A172 (cell line): ENCODE results near the gene CRTC2. TPM values are rescaled to one million over a fixed set of nuclear protein-coding genes. Genes with fewer than 3 reads are reported as not detected.
A peak's percentile ranks its signal among the peaks of the same experiment; 100 is the strongest.

Source experiments
- DNase-seq: peaks from one replicate; pipeline ENCODE4 v3.0.0-alpha.2; 2015; ENCODE audit warnings: low spot score
- total RNA-seq: library from RNA; depleted of rRNA; stranded (reverse); fragments of >200 nt; shearing (Covaris generic); gene quantifications from 2 replicates; pipeline ENCODE4 v1.2.3, GENCODE V29; 2014

Gene CRTC2
- total RNA-seq, 1 experiment from 2014 or later, result 16.6 TPM

GRCh38 chr1:153946622-153947241, 11.7 kb downstream of the CRTC2 start, which contains the start of gene DENND4B:
TSS of gene DENND4B (minus strand) at chr1:153946718. CDS start at chr1:153944374, 2,344 bp downstream.
- DNase-seq, result peak; percentile 70

GRCh38 chr1:153945795-153946621, 12.4 kb downstream of the CRTC2 start:
- peak; percentile 60 for DNase-seq

- DNase-seq, result no peak
These were observed 13.1 kb downstream of the CRTC2 start for GRCh38 chr1:153945131-153945794.

GRCh38 chr1:153944827-153945117, 13.6 kb downstream of the CRTC2 start:
- DNase-seq, result no peak

- no peak for DNase-seq
These were observed 14.2 kb downstream of the CRTC2 start for GRCh38 chr1:153944005-153944826.

GRCh38 chr1:153942766-153943549, 15.5 kb downstream of the CRTC2 start:
- DNase-seq, result no peak

- no peak for DNase-seq
These were observed 16.3 kb downstream of the CRTC2 start for GRCh38 chr1:153941826-153942725.

GRCh38 chr1:153940756-153941155, 17.7 kb downstream of the CRTC2 start:
- no peak for DNase-seq

- DNase-seq, result no peak
These were observed 18.9 kb downstream of the CRTC2 start for GRCh38 chr1:153939476-153939875.

GRCh38 chr1:153938996-153939395, 19.4 kb downstream of the CRTC2 start:
- no peak for DNase-seq

- no peak for DNase-seq
These were observed 21.1 kb downstream of the CRTC2 start for GRCh38 chr1:153937331-153937730.

- DNase-seq, result no peak
These were observed 22.2 kb downstream of the CRTC2 start for GRCh38 chr1:153936011-153936802.

- DNase-seq, result no peak
These were observed 23.7 kb downstream of the CRTC2 start for GRCh38 chr1:153934746-153935145.

GRCh38 chr1:153933955-153934354, 24.5 kb downstream of the CRTC2 start:
- DNase-seq, result no peak

- no peak for DNase-seq
These were observed 25.0 kb downstream of the CRTC2 start for GRCh38 chr1:153933430-153933829.

- DNase-seq, result no peak
These were observed 26.0 kb downstream of the CRTC2 start for GRCh38 chr1:153932156-153933131.

- DNase-seq, result no peak
These were observed 28.1 kb downstream of the CRTC2 start for GRCh38 chr1:153929981-153930948.
